GM21390 (cell line): ENCODE measurements around the gene FLVCR2.

ENCODE experiments used
- ATAC-seq: cut with Tn5 transposase; IDR thresholded peaks from one replicate; pipeline ENCODE4 v1.9.1; 2021; ENCODE audit not compliant: unreplicated experiment

Gene FLVCR2

GRCh38 chr14:75578102-75578785 is at the start of gene FLVCR2:
TSS of gene FLVCR2 (plus strand) at chr14:75578620. CDS start at chr14:75578973, 353 bp downstream.
- ATAC-seq: peak; percentile 33

GRCh38 chr14:75531256-75531655 is 47.2 kb upstream of the FLVCR2 start:
- ATAC-seq: no peak

- ATAC-seq: no peak
Observed at GRCh38 chr14:75531660-75532317, 46.6 kb upstream of the FLVCR2 start.

GRCh38 chr14:75533791-75534555 is 44.4 kb upstream of the FLVCR2 start:
- ATAC-seq: no peak

- ATAC-seq: no peak
Observed at GRCh38 chr14:75535164-75535898, 43.1 kb upstream of the FLVCR2 start.

GRCh38 chr14:75537071-75537470 is 41.3 kb upstream of the FLVCR2 start:
- no peak for ATAC-seq

GRCh38 chr14:75539162-75539560 is 39.3 kb upstream of the FLVCR2 start:
- ATAC-seq: no peak

GRCh38 chr14:75539561-75540478 is 38.6 kb upstream of the FLVCR2 start:
- ATAC-seq: peak; percentile 51

GRCh38 chr14:75540479-75540851 is 38.0 kb upstream of the FLVCR2 start:
- no peak for ATAC-seq

GRCh38 chr14:75542588-75543091 is 35.8 kb upstream of the FLVCR2 start:
- ATAC-seq: peak; percentile 55

- ATAC-seq: no peak
Observed at GRCh38 chr14:75543253-75543652, 35.2 kb upstream of the FLVCR2 start.

- no peak for ATAC-seq
Observed at GRCh38 chr14:75543786-75544185, 34.6 kb upstream of the FLVCR2 start.

GRCh38 chr14:75545907-75546306 is 32.5 kb upstream of the FLVCR2 start:
- ATAC-seq: no peak

- no peak for ATAC-seq
Observed at GRCh38 chr14:75547552-75548250, 30.7 kb upstream of the FLVCR2 start.

- no peak for ATAC-seq
Observed at GRCh38 chr14:75548544-75548943, 29.9 kb upstream of the FLVCR2 start.

GRCh38 chr14:75549169-75549568 is 29.3 kb upstream of the FLVCR2 start:
- peak; percentile 58 for ATAC-seq

- no peak for ATAC-seq
Observed at GRCh38 chr14:75551021-75551420, 27.4 kb upstream of the FLVCR2 start.

- no peak for ATAC-seq
Observed at GRCh38 chr14:75553157-75553556, 25.3 kb upstream of the FLVCR2 start.

- ATAC-seq: no peak
Observed at GRCh38 chr14:75553761-75554364, 24.6 kb upstream of the FLVCR2 start.
